KBM-7 (cell line): Measurements from ENCODE around the gene ZFP69B.
"Not testable (repeated sequence)": the region's sequence is repeated elsewhere in the genome, so short reads cannot be mapped to it uniquely, and the experiment has no call there.

Experiments
- DNase-seq: peaks from one replicate; pipeline ENCODE4 v3.0.0-alpha.2; 2015
- in situ Hi-C: fragments of 300-500 bp; cut with MboI; formaldehyde crosslinking; loops from 2 replicates; pipeline ENCODE4 v1.14.3; 2020; ENCODE audit warnings: low sequenced_read_pairs, low pct_unique_long_range_greater_than_20kb, mixed read lengths

Gene ZFP69B

DNA sequence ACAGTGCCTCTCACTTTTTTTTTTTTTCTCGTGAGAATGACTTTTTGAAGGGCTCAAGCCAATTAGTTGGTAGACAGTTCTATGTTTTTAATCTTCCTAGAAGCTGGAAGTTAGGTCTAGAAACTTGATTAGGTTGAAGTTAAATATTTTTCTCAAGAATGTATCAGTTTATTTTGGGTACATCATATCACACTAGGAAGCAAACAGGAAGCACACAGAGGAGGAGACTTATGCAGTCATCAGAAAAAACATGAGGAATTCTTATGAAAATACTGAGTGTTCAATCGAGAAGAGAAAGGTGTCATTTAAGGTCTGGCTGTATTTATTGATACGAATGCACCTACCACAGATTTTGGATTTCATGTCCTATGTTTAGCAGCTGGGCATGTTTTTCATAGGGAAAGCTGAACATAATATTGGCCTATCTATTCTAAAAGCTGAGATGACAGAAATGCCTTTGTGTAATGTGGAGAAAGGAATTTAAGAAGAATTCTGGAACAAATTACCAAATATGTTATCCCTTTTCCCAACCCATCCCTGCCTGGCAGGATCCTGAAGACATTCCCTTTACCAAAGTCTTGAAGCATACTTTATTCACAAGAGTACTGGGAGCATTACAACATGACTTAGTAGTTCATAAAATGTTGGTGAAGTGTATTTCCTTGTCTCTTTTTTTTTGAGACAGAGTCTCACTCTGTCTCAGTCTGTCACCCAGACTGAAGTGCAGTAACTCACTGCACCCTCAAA, 17.5 kb upstream of the ZFP69B start:
- no peak for DNase-seq
- in situ Hi-C loops, result no loop called here

- in situ Hi-C loops, result no loop called here
- no peak for DNase-seq
These were observed 14.8 kb upstream of the ZFP69B start for GRCh38 chr1:40435471-40435870.

GRCh38 chr1:40435876-40436275, 14.4 kb upstream of the ZFP69B start:
- in situ Hi-C loops, result no loop called here
- no peak for DNase-seq

- DNase-seq, result peak; percentile 31
- in situ Hi-C loops, result no loop called here
These were observed 11.8 kb upstream of the ZFP69B start for GRCh38 chr1:40438391-40439015.

DNA sequence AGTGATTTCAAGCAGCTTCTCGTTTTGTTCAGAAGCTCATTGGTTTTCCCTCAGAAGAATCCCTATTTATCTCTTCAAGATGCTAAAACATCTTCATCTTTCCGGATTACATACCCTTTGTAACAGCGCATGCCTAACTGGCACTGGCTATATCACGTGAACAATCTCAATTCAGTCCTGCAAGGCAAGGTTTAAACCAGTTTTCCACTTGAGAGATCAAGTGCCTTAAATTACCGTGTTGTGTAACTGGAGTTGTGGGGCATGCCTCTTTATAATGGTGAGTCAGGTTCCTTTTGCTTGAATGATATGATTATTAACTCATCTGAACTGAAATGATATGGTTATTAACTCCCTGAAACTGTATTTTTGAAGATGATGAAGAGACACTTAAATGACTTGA, 11.0 kb upstream of the ZFP69B start:
- no peak for DNase-seq
- in situ Hi-C loops, result no loop called here

DNA sequence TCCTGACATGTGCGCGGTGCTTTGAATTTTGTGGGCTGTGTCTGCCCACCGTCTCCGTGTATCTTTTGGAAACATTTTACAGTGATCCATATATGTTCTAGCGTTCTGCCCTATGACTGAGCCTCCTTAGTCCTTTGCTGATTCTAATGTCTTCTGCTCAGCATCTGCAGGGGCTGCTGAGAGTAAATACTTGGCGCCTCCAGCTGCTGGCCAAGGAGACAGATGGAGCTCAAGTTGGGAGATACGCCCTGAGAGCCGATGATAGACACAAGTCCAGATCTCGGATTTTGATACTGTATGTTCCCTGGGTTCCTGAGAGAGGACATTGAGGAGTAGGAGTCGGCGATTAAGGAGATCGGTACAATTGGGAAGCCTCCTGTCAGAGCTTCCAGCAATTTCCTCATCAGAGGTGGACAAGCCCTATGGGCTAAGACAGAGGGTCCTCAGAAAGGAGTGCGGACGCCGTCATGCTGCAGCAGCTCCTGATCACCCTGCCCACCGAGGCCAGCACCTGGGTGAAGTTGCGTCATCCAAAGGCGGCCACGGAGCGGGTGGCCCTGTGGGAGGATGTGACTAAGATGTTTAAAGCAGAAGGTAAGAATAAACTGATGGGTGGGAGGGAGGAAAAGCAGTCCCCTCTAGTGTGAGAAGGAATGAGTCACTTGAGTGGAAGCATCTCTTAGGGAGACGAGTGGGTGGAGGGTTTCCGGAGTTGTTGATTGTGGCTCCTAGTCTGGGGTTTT, 390 bp downstream of the ZFP69B start:
- in situ Hi-C loops, result no loop called here
- DNase-seq, result peak; percentile 11

GRCh38 chr1:40451238-40451585, 936 bp downstream of the ZFP69B start:
- in situ Hi-C loops, result no loop called here

GRCh38 chr1:40454873-40455272, 4.6 kb downstream of the ZFP69B start:
- in situ Hi-C loops, result no loop called here
- DNase-seq, result no peak

More at GRCh38 chr1:40451238-40451585, 936 bp downstream of the ZFP69B start:
- DNase-seq, result no peak

DNA sequence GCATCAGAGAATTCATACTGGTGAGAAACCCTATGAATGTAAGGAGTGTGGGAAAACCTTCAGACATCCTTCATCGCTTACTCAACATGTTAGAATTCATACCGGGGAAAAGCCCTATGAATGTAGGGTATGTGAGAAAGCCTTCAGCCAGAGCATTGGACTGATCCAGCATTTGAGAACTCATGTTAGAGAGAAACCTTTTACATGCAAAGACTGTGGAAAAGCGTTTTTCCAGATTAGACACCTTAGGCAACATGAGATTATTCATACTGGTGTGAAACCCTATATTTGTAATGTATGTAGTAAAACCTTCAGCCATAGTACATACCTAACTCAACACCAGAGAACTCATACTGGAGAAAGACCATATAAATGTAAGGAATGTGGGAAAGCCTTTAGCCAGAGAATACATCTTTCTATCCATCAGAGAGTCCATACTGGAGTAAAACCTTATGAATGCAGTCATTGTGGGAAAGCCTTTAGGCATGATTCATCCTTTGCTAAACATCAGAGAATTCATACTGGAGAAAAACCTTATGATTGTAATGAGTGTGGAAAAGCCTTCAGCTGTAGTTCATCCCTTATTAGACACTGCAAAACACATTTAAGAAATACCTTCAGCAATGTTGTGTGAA, 12.8 kb downstream of the ZFP69B start:
- DNase-seq, result peak; percentile 34
- in situ Hi-C loops, result no loop called here

- DNase-seq, result no peak
- in situ Hi-C loops, result no loop called here
These were observed 19.1 kb downstream of the ZFP69B start for GRCh38 chr1:40469327-40469726.

GRCh38 chr1:40475268-40475667, 25.0 kb downstream of the ZFP69B start:
- in situ Hi-C loops, result no loop called here

GRCh38 chr1:40476924-40477677, 26.8 kb downstream of the ZFP69B start, which contains the start of gene ZFP69:
ZFP69 (plus strand) TSS chr1:40477290; CDS start chr1:40479362, 2,072 bp downstream.
- peak; percentile 89 for DNase-seq
- in situ Hi-C loops, result no loop called here

More at GRCh38 chr1:40475268-40475667, 25.0 kb downstream of the ZFP69B start:
- DNase-seq, result no peak

DNA sequence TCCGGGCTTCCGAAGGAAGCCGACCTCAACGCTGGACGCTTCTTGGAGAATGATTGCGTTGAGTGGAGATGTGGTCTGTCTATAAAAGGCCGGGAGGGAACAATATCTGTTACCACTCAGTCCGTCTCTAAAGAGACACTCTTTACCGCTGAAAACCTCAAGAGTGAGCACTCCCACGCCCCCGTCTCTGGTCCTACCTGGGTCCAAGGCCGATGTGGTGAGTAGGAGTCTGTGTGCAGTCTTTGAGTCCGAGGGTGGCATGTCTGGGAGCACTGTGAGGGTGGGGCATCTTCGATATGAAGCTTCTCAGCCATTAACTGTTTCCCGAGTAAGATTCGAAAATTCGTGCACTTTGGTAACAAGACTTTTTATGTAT, 27.4 kb downstream of the ZFP69B start:
- DNase-seq, result peak; percentile 61
- in situ Hi-C loops, result no loop called here

DNA sequence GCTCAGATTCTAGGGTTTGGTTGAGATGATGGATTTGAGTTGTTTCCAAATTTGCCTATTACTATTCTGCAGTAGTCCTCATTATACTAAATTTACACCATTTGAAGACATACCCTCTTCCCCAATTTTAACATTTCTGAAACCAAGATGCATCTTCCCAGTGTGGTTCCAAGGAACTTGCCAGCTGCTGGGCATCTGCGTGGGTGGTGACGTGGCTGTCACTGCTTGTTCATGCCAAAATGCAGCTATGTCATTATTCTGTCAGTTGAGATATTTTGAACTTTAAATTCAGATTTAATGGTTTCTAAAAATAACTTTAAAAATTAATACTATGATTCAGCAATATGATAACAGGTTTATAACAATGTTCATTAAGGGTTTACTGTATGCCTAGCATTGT, 28.0 kb downstream of the ZFP69B start:
- in situ Hi-C loops, result no loop called here

GRCh38 chr1:40479156-40479555, 28.9 kb downstream of the ZFP69B start:
- in situ Hi-C loops, result no loop called here
- DNase-seq, result no peak

More for the DNA sequence above, 28.0 kb downstream of the ZFP69B start:
- no peak for DNase-seq

DNA sequence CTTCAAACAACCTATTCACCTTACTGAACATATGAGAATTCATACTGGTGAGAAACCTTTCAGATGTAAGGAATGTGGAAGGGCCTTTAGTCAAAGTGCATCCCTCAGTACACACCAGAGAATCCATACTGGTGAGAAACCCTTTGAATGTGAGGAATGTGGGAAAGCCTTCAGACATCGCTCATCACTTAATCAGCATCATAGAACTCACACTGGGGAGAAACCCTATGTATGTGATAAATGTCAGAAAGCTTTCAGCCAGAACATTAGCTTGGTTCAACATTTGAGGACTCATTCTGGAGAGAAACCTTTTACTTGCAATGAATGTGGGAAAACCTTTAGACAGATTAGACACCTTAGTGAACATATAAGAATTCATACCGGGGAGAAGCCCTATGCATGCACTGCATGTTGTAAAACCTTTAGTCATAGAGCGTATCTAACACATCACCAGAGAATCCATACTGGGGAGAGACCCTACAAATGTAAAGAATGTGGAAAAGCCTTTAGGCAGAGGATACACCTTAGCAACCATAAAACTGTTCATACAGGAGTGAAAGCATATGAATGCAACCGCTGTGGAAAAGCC, 45.1 kb downstream of the ZFP69B start:
- peak; percentile 22 for DNase-seq
- in situ Hi-C loops, result no loop called here

- in situ Hi-C loops, result not testable (repeated sequence)
- DNase-seq, result peak; percentile 40
These were observed 52.4 kb downstream of the ZFP69B start for GRCh38 chr1:40502651-40503050.

DNA sequence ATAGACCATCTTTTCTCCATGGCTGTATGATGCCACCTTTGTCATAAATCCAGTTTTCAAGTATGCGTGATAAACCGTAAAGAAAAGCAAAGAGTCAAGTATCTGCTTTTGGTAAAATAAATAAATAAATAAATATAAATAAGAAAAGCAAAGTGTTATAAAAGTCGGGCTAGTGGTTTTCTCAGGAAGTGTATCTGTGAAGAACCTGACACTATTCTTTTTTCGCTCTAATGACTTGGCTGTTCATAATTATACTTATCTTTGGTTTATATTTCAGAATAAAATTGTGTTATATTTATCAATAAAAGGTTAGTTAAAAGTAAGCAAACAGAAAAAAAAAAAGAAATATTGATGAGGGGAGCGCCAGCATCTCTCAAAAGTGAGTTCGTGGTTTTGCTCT, 57.7 kb downstream of the ZFP69B start:
- no peak for DNase-seq
- in situ Hi-C loops, result no loop called here
